Neural cell (in vitro differentiated cells): Measurements from ENCODE around the gene TAOK2. TPM values are rescaled to one million over a fixed set of nuclear protein-coding genes. Genes with fewer than 3 reads are reported as not detected.

ENCODE experiments used
- H2AFZ ChIP-seq: fragments of 200-600, 300-800 bp; sonication (generic), shearing (Covaris generic); 2 replicates; pipeline ENCODE4 v1.6.0; 2014; ENCODE audit warnings: low read depth, mild to moderate bottlenecking, antibody characterized with exemption, low read length, moderate library complexity
- H3F3A ChIP-seq: fragments of 200-600 bp; shearing (Covaris generic); 2 replicates; pipeline ENCODE4 v1.6.1; 2016; ENCODE audit warnings: mild to moderate bottlenecking, moderate library complexity, mixed read lengths, antibody characterized with exemption, low read length; ENCODE audit not compliant: insufficient read depth, poor library complexity, severe bottlenecking
- H3K27ac ChIP-seq: fragments of 200-600, 300-800 bp; sonication (generic), shearing (Covaris generic); 2 replicates; pipeline ENCODE4 v1.5.1; 2014; ENCODE audit warnings: mild to moderate bottlenecking, low read length, moderate library complexity
- H3K27me3 ChIP-seq: fragments of 300-800, 200-600 bp; sonication (generic), shearing (Covaris generic); 2 replicates; pipeline ENCODE4 v1.6.0; 2014; ENCODE audit warnings: mild to moderate bottlenecking, low read depth, low read length, moderate library complexity; ENCODE audit not compliant: insufficient read depth
- H3K36me3 ChIP-seq: fragments of 300-800, 200-600 bp; sonication (generic), shearing (Covaris generic); 2 replicates; pipeline ENCODE4 v1.5.1; 2014; ENCODE audit warnings: mild to moderate bottlenecking, antibody characterized with exemption, low read length, moderate library complexity; ENCODE audit not compliant: insufficient read depth
- H3K4me2 ChIP-seq: fragments of 300-800, 200-600 bp; sonication (generic), shearing (Covaris generic); 2 replicates; pipeline ENCODE4 v1.6.0; 2014; ENCODE audit warnings: mild to moderate bottlenecking, low read length
- H3K4me3 ChIP-seq: fragments of 300-800, 200-600 bp; sonication (generic), shearing (Covaris generic); 2 replicates; pipeline ENCODE4 v1.5.1; 2014; ENCODE audit warnings: mild to moderate bottlenecking, low read length, moderate library complexity
- H3K79me2 ChIP-seq: fragments of 200-600 bp; shearing (Covaris generic); replicated peaks from 2 replicates; pipeline ENCODE4 v1.6.0; 2014; ENCODE audit warnings: mild to moderate bottlenecking, low read length, moderate library complexity; ENCODE audit not compliant: insufficient read depth
- H3K9ac ChIP-seq: fragments of 300-800, 200-600 bp; sonication (generic), shearing (Covaris generic); 2 replicates; pipeline ENCODE4 v1.6.1; 2016; ENCODE audit warnings: mild to moderate bottlenecking, low read length, mixed read lengths
- H3K9me2 ChIP-seq: fragments of 200-600 bp; shearing (Covaris generic); 2 replicates; pipeline ENCODE4 v1.6.1; 2016; ENCODE audit warnings: mild to moderate bottlenecking, low read length, mixed read lengths; ENCODE audit not compliant: insufficient read depth
- H3K9me3 ChIP-seq: fragments of 200-600, 300-800 bp; sonication (generic), shearing (Covaris generic); 2 replicates; pipeline ENCODE4 v1.6.1; 2016; ENCODE audit warnings: mild to moderate bottlenecking, mixed run types, low read length, moderate library complexity, mixed read lengths
- H4K20me1 ChIP-seq: fragments of 200-600 bp; shearing (Covaris generic); 2 replicates; pipeline ENCODE4 v1.6.1; 2016; ENCODE audit warnings: mild to moderate bottlenecking, mixed run types; ENCODE audit not compliant: insufficient read depth
- EP300 ChIP-seq: fragments of 450-650 bp; conservative IDR thresholded peaks from 2 replicates; pipeline ENCODE4 v1.6.1; 2014; ENCODE audit warnings: antibody characterized with exemption, mild to moderate bottlenecking, moderate library complexity; ENCODE audit not compliant: poor library complexity, severe bottlenecking
- EZH2 ChIP-seq: fragments of 200-600, 300-800 bp; shearing (Covaris generic), sonication (generic); IDR thresholded peaks from 2 replicates; pipeline ENCODE4 v1.6.1; 2014; ENCODE audit warnings: antibody characterized with exemption, low read length, borderline replicate concordance, mild to moderate bottlenecking; ENCODE audit not compliant: insufficient read depth, poor library complexity, severe bottlenecking
- MXI1 ChIP-seq: fragments of 450-650 bp; conservative IDR thresholded peaks from 2 replicates; pipeline ENCODE4 v1.6.1; 2014; ENCODE audit warnings: antibody characterized with exemption, mild to moderate bottlenecking; ENCODE audit not compliant: poor library complexity, severe bottlenecking
- POLR2AphosphoS5 ChIP-seq: IDR thresholded peaks from 2 replicates; pipeline ENCODE4 v1.6.1; 2012
- RAD21 ChIP-seq: fragments of 450-650 bp; conservative IDR thresholded peaks from 2 replicates; pipeline ENCODE4 v1.6.1; 2014; ENCODE audit warnings: antibody characterized with exemption, mild to moderate bottlenecking, moderate library complexity
- SMC3 ChIP-seq: fragments of 450-650 bp; conservative IDR thresholded peaks from 2 replicates; pipeline ENCODE4 v1.6.1; 2014; ENCODE audit warnings: antibody characterized with exemption, mild to moderate bottlenecking, moderate library complexity; ENCODE audit not compliant: poor library complexity
- TAF1 ChIP-seq: IDR thresholded peaks from 2 replicates; pipeline ENCODE4 v1.6.1; 2012; ENCODE audit warnings: low read depth
- polyA plus RNA-seq: library from polyadenylated mRNA; depleted of rRNA; stranded (reverse); fragments of >200 nt; gene quantifications from 2 replicates; pipeline ENCODE4 v1.2.3, GENCODE V29; 2014
- TF ChIP-seq, protein P1 (sequence below): IDR thresholded peaks from 2 replicates; pipeline ENCODE4 v1.6.1; 2012; ENCODE audit warnings: borderline replicate concordance
- TF ChIP-seq, protein P2 (sequence below): fragments of 450-650 bp; IDR thresholded peaks from 2 replicates; pipeline ENCODE4 v1.5.1; 2014; ENCODE audit warnings: antibody characterized with exemption, mild to moderate bottlenecking, moderate library complexity; ENCODE audit not compliant: poor library complexity, severe bottlenecking

Gene TAOK2
- polyA plus RNA-seq, 1 donor from 2014 or later = 62.7 TPM

GRCh38 chr16:30005341-30006094 is 31.9 kb downstream of the TAOK2 start:
- no peak overlapping the region for H3K4me3 ChIP-seq
- H3K9me2 ChIP-seq = no peaks in the 10 kb centered on the region
- no peak overlapping the region for H3K27ac ChIP-seq
- H3K4me2 ChIP-seq = no peak overlapping the region
- H3F3A ChIP-seq = no peaks in the 10 kb centered on the region
- no peaks in the 10 kb centered on the region for H4K20me1 ChIP-seq
- H3K36me3 ChIP-seq = no peaks in the 10 kb centered on the region
- no peaks in the 10 kb centered on the region for H3K79me2 ChIP-seq
- H3K9ac ChIP-seq = no peak overlapping the region
- no peaks in the 10 kb centered on the region for H3K9me3 ChIP-seq
- H3K27me3 ChIP-seq = no peaks in the 10 kb centered on the region
- no peak overlapping the region for H2AFZ ChIP-seq
- no peak for TF ChIP-seq TAF1
- TF ChIP-seq, protein P1, sequence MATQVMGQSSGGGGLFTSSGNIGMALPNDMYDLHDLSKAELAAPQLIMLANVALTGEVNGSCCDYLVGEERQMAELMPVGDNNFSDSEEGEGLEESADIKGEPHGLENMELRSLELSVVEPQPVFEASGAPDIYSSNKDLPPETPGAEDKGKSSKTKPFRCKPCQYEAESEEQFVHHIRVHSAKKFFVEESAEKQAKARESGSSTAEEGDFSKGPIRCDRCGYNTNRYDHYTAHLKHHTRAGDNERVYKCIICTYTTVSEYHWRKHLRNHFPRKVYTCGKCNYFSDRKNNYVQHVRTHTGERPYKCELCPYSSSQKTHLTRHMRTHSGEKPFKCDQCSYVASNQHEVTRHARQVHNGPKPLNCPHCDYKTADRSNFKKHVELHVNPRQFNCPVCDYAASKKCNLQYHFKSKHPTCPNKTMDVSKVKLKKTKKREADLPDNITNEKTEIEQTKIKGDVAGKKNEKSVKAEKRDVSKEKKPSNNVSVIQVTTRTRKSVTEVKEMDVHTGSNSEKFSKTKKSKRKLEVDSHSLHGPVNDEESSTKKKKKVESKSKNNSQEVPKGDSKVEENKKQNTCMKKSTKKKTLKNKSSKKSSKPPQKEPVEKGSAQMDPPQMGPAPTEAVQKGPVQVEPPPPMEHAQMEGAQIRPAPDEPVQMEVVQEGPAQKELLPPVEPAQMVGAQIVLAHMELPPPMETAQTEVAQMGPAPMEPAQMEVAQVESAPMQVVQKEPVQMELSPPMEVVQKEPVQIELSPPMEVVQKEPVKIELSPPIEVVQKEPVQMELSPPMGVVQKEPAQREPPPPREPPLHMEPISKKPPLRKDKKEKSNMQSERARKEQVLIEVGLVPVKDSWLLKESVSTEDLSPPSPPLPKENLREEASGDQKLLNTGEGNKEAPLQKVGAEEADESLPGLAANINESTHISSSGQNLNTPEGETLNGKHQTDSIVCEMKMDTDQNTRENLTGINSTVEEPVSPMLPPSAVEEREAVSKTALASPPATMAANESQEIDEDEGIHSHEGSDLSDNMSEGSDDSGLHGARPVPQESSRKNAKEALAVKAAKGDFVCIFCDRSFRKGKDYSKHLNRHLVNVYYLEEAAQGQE = no peak
- TF ChIP-seq, protein P2, sequence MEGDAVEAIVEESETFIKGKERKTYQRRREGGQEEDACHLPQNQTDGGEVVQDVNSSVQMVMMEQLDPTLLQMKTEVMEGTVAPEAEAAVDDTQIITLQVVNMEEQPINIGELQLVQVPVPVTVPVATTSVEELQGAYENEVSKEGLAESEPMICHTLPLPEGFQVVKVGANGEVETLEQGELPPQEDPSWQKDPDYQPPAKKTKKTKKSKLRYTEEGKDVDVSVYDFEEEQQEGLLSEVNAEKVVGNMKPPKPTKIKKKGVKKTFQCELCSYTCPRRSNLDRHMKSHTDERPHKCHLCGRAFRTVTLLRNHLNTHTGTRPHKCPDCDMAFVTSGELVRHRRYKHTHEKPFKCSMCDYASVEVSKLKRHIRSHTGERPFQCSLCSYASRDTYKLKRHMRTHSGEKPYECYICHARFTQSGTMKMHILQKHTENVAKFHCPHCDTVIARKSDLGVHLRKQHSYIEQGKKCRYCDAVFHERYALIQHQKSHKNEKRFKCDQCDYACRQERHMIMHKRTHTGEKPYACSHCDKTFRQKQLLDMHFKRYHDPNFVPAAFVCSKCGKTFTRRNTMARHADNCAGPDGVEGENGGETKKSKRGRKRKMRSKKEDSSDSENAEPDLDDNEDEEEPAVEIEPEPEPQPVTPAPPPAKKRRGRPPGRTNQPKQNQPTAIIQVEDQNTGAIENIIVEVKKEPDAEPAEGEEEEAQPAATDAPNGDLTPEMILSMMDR = peak; percentile 66
- TF ChIP-seq RAD21 = peak; percentile 51
- TF ChIP-seq POLR2AphosphoS5 = no peak
- no peak for TF ChIP-seq EP300
- peak; percentile 68 for TF ChIP-seq SMC3
- TF ChIP-seq MXI1 = no peak
- TF ChIP-seq EZH2 = no peak

DNA sequence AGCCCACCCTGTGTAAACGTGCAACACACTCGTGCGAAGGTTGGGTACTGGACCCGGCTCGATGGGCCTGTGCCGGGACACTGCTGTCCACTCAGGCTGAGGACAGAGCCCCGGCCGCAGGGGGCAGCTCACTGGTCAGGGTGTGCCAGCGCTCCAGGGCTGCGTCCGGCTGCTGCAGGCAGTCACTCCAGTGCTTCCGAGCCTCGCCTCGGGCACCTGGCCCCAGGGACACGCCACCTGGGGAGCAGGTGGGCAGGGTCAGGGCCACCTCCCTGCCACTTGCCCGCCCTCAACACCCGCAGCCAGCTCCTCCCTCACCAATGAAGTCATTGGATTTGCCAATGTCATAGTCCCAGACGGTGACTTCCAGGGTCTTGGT is 32.4 kb downstream of the TAOK2 start:
- Histone ChIP-seq H3K4me3 (no peak overlapping the region), H3K27ac (no peak overlapping the region), H3K36me3 (no peaks in the 10 kb centered on the region), H3K27me3 (no peaks in the 10 kb centered on the region), H3K4me2 (no peak overlapping the region), H3F3A (no peaks in the 10 kb centered on the region), H3K79me2 (no peaks in the 10 kb centered on the region), H3K9ac (no peak overlapping the region), H4K20me1 (no peaks in the 10 kb centered on the region), H2AFZ (no peak overlapping the region), H3K9me2 (no peaks in the 10 kb centered on the region), H3K9me3 (no peaks in the 10 kb centered on the region)
- TF ChIP-seq EP300 (no peak), MXI1 (no peak), POLR2AphosphoS5 (no peak), RAD21 (no peak), SMC3 (no peak), EZH2 (no peak), TAF1 (no peak)
- TF ChIP-seq, protein P2 = no peak
- TF ChIP-seq, protein P1 = no peak
